ENCODE data around the gene FNBP1L.

The FNBP1L gene

GRCh38 chr1:93434088-93434487 is 13.8 kb upstream of the FNBP1L start:
- no peak overlapping the region for H3K4me3 Mint-ChIP-seq
- H3K36me3 Mint-ChIP-seq (ENCODE audit: low read depth): no peaks in the 10 kb centered on the region
- no peaks in the 10 kb centered on the region for H3K4me1 Mint-ChIP-seq
- no peak overlapping the region for H3K27ac Mint-ChIP-seq
- TF ChIP-seq CTCF (IDR thresholded peaks at IDR 0.05): no peak
- H3K9me3 Mint-ChIP-seq: no peaks in the 10 kb centered on the region
- H3K27me3 Mint-ChIP-seq (ENCODE audit: low read depth, poor library complexity): peaks cover 4% of the 10 kb centered on the region
- no peak for DNase-seq

- Mint-ChIP-seq H3K4me1 (no peaks in the 10 kb centered on the region), H3K36me3 (ENCODE audit: low read depth) (no peaks in the 10 kb centered on the region), H3K27me3 (ENCODE audit: low read depth, poor library complexity) (no peaks in the 10 kb centered on the region), H3K9me3 (no peaks in the 10 kb centered on the region), H3K27ac (no peak overlapping the region), H3K4me3 (no peak overlapping the region)
- no peak for TF ChIP-seq CTCF (IDR thresholded peaks at IDR 0.05)
- no peak for DNase-seq
These were observed 12.9 kb upstream of the FNBP1L start for GRCh38 chr1:93434987-93435386.

- TF ChIP-seq CTCF (IDR thresholded peaks at IDR 0.05): no peak
- Mint-ChIP-seq H3K9me3 (no peaks in the 10 kb centered on the region), H3K4me1 (no peaks in the 10 kb centered on the region), H3K27me3 (ENCODE audit: low read depth, poor library complexity) (no peaks in the 10 kb centered on the region), H3K36me3 (ENCODE audit: low read depth) (no peaks in the 10 kb centered on the region), H3K27ac (no peak overlapping the region), H3K4me3 (no peak overlapping the region)
- DNase-seq: no peak
These were observed 12.5 kb upstream of the FNBP1L start for GRCh38 chr1:93435443-93435842.

GRCh38 chr1:93436496-93436895 is 11.4 kb upstream of the FNBP1L start:
- no peaks in the 10 kb centered on the region for H3K36me3 Mint-ChIP-seq (ENCODE audit: low read depth)
- no peaks in the 10 kb centered on the region for H3K4me1 Mint-ChIP-seq
- H3K9me3 Mint-ChIP-seq: no peaks in the 10 kb centered on the region
- DNase-seq: no peak
- H3K4me3 Mint-ChIP-seq: no peak overlapping the region
- H3K27me3 Mint-ChIP-seq (ENCODE audit: low read depth, poor library complexity): no peaks in the 10 kb centered on the region
- no peak for TF ChIP-seq CTCF (IDR thresholded peaks at IDR 0.05)
- H3K27ac Mint-ChIP-seq: no peak overlapping the region

GRCh38 chr1:93437976-93438605 is 9.8 kb upstream of the FNBP1L start:
- no peak overlapping the region for H3K4me3 Mint-ChIP-seq
- TF ChIP-seq CTCF (IDR thresholded peaks at IDR 0.05): peak; percentile 69
- no peak for DNase-seq
- no peaks in the 10 kb centered on the region for H3K36me3 Mint-ChIP-seq (ENCODE audit: low read depth)
- no peaks in the 10 kb centered on the region for H3K9me3 Mint-ChIP-seq
- no peak overlapping the region for H3K27ac Mint-ChIP-seq
- H3K27me3 Mint-ChIP-seq (ENCODE audit: low read depth, poor library complexity): no peaks in the 10 kb centered on the region
- H3K4me1 Mint-ChIP-seq: no peaks in the 10 kb centered on the region

- Mint-ChIP-seq H3K27ac (no peak overlapping the region), H3K4me3 (no peak overlapping the region), H3K9me3 (no peaks in the 10 kb centered on the region), H3K36me3 (ENCODE audit: low read depth) (no peaks in the 10 kb centered on the region), H3K4me1 (no peaks in the 10 kb centered on the region), H3K27me3 (ENCODE audit: low read depth, poor library complexity) (no peaks in the 10 kb centered on the region)
- TF ChIP-seq CTCF (IDR thresholded peaks at IDR 0.05): no peak
- DNase-seq: no peak
These were observed 9.2 kb upstream of the FNBP1L start for GRCh38 chr1:93438716-93439115.
